Endothelial cell of umbilical vein (primary cell): Measurements from ENCODE around the gene TTI1.

Experiments
- CTCF ChIP-seq, 2 donors: IDR thresholded peaks; 1 replicate in 1 of 2; 2 replicates in 1 of 2; pipeline ENCODE4 v1.5.1; 2011; ENCODE audit warnings: low read length in 2 of 2, mild to moderate bottlenecking in 2 of 2, moderate library complexity in 2 of 2, control low read depth in 1 of 2, inconsistent platforms in 1 of 2, low read depth in 1 of 2; ENCODE audit not compliant: insufficient read depth in 1 of 2; ENCODE audit errors: extremely low read depth in 1 of 2
- EZH2 ChIP-seq: IDR thresholded peaks from 2 replicates; pipeline ENCODE4 v1.6.1; 2012; ENCODE audit warnings: borderline replicate concordance, low read depth, mild to moderate bottlenecking, moderate library complexity, low read length, inconsistent platforms; ENCODE audit not compliant: severe bottlenecking
- JUN ChIP-seq: IDR thresholded peaks from 2 replicates; pipeline ENCODE4 v1.6.1; 2011; ENCODE audit warnings: borderline replicate concordance, low read depth; ENCODE audit not compliant: insufficient read length, insufficient read depth
- MAX ChIP-seq: IDR thresholded peaks from 2 replicates; pipeline ENCODE4 v1.6.1; 2011; ENCODE audit not compliant: insufficient read depth, insufficient read length
- POLR2A ChIP-seq: IDR thresholded peaks from 2 replicates; pipeline ENCODE4 v1.6.1; 2012; ENCODE audit warnings: low read depth, mild to moderate bottlenecking, control low read depth, low read length
- POLR2AphosphoS5 ChIP-seq: IDR thresholded peaks from 2 replicates; pipeline ENCODE4 v1.6.1; 2012; ENCODE audit warnings: low read depth, mild to moderate bottlenecking, control low read depth, low read length, moderate library complexity; ENCODE audit not compliant: insufficient read depth

GRCh38 chr20:38012332-38012731 is 20.9 kb downstream of the TTI1 start:
- TF ChIP-seq CTCF (IDR thresholded peaks at IDR 0.05; ENCODE audit: extremely low read depth in 1 of 2, insufficient read depth in 1 of 2, low read depth in 1 of 2, low read length in 2 of 2) = no peak
- no peak for TF ChIP-seq JUN
- no peak for TF ChIP-seq POLR2A
- TF ChIP-seq EZH2 = no peak
- TF ChIP-seq POLR2AphosphoS5 = no peak
- no peak for TF ChIP-seq MAX
